Measurements from ENCODE around the gene UNC79. TPM values are rescaled to one million over a fixed set of nuclear protein-coding genes. Genes with fewer than 3 reads are reported as not detected.

UNC79 gene
- total RNA-seq, 4 donors from 2014 or later, result not detected

DNA sequence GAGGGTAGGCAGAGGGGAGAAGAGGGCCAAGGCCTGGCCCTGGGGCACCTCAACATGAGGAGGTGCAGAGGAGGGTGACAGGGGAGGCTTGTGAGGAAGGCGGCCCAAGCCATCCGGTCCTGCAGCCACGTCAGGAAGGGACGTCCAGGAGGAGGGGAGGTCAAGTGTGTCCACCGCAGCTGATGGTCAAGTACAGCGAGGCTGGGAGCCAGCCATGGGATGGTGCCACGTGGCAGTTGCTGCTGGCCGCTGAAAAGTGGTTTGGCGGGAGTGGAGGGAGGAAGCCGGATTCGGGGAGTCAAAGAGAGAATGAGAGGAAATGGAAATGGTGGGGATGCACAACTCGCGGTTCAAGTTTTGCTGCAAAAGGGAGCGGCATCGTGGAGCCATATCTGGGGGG is 316.4 kb downstream of the UNC79 start:
- Histone ChIP-seq H3K4me1 (no peaks in the 10 kb centered on the region), H3K4me3 (no peak overlapping the region), H3K36me3 (no peaks in the 10 kb centered on the region), H3K9me3 (no peaks in the 10 kb centered on the region), H3K27me3 (no peaks in the 10 kb centered on the region), H3K27ac (no peak overlapping the region)
- no peak for DNase-seq
- TF ChIP-seq, protein P1, sequence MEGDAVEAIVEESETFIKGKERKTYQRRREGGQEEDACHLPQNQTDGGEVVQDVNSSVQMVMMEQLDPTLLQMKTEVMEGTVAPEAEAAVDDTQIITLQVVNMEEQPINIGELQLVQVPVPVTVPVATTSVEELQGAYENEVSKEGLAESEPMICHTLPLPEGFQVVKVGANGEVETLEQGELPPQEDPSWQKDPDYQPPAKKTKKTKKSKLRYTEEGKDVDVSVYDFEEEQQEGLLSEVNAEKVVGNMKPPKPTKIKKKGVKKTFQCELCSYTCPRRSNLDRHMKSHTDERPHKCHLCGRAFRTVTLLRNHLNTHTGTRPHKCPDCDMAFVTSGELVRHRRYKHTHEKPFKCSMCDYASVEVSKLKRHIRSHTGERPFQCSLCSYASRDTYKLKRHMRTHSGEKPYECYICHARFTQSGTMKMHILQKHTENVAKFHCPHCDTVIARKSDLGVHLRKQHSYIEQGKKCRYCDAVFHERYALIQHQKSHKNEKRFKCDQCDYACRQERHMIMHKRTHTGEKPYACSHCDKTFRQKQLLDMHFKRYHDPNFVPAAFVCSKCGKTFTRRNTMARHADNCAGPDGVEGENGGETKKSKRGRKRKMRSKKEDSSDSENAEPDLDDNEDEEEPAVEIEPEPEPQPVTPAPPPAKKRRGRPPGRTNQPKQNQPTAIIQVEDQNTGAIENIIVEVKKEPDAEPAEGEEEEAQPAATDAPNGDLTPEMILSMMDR (IDR thresholded peaks at IDR 0.05), result no peak
- TF ChIP-seq POLR2A (IDR thresholded peaks at IDR 0.05), result no peak

DNA sequence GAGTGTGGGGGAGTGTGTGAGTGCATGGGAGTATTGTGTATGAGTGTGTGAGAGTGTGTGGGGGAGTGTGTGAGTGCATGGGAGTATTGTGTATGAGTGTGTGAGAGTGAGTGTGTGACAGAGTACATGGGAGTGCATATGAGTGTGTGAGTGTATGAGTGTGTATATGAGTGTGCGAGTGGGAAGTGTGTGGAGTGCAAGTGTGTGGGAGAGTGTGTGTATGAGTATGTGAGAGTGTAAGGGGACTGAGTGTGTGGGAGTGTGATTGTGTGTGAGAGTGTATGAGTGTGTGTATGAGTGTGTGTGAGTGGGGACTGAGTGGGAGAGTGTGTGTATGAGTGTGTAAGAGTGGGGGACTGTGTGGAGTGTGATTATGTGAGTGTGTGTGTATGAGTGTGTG is 316.8 kb downstream of the UNC79 start:
- no peak for TF ChIP-seq POLR2A (IDR thresholded peaks at IDR 0.05)
- TF ChIP-seq, protein P1 (IDR thresholded peaks at IDR 0.05), result no peak
- no peaks in the 10 kb centered on the region for H3K27me3 ChIP-seq
- H3K9me3 ChIP-seq, result no peaks in the 10 kb centered on the region
- DNase-seq, result no peak
- H3K27ac ChIP-seq, result no peak overlapping the region
- no peaks in the 10 kb centered on the region for H3K36me3 ChIP-seq
- no peaks in the 10 kb centered on the region for H3K4me1 ChIP-seq
- H3K4me3 ChIP-seq, result no peak overlapping the region

DNA sequence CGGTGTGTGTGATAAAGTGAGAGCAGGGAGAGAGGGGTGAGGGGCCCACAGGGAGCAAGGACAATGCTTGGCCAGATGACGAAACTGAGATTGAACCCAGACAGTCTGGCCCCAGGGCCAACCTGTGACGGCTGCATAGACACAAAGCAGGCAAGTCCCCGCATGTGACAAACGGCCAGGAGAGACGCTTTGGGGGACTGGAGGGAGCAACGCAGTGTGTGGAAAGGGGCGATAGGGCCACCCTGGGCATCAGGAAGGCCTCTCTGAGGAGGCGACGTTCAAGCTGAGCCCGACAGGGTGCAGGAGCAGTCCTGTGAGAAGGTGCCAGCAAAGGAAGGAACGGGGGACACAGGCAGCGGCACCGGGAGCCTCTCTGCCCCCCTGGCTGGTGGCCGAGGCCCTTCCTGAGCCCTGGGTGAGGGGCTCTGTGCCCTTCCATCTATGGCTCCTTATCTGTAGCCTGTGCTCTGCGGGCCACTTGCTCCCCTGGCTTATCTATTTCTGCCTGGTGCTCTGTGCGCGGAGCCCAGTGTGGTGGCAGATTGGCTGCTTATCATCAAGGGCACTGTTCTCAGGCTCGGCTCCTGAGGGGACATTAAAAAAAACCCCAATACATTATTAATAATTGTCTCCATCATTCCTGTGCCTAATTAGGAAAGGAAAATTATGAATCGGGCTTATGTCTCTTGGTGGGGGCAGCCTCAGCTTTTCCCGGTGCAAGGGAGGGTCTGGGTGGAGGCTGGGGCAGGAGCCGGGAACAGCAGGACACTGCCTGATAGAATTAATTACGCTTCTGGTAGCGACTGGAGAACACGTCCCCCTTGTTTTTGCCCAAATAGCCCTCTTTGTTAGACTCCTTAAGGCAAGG is 317.7 kb downstream of the UNC79 start:
- peaks cover 0 to 8% (median 0%) of the 10 kb centered on the region in 4 donors for H3K4me1 ChIP-seq
- no peaks in the 10 kb centered on the region for H3K27me3 ChIP-seq
- no peak overlapping the region for H3K4me3 ChIP-seq
- no peaks in the 10 kb centered on the region for H3K9me3 ChIP-seq
- no peak overlapping the region for H3K27ac ChIP-seq
- DNase-seq, result no peak
- TF ChIP-seq POLR2A (IDR thresholded peaks at IDR 0.05), result no peak
- TF ChIP-seq, protein P1 (IDR thresholded peaks at IDR 0.05), result no peak
- no peaks in the 10 kb centered on the region for H3K36me3 ChIP-seq

DNA sequence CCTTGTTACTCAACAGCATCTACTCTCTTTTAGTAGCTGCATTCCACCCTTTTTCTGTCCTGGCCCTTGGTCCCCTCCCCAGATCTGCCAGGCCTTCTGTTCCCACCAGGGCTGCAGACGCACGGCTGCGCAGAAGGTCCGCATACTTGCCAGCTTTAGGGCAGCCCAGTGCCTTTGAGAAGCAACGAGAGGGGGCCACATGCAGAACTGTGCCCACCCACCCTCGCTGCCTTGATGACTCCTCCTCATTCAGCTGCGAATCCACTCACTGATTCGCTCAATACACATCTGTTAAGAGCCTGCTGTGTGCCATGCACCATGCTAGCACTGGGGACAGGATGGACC is 318.3 kb downstream of the UNC79 start:
- no peaks in the 10 kb centered on the region for H3K9me3 ChIP-seq
- DNase-seq, result no peak
- H3K36me3 ChIP-seq, result no peaks in the 10 kb centered on the region
- H3K4me1 ChIP-seq, result peaks cover 0 to 11% (median 0%) of the 10 kb centered on the region in 4 donors
- H3K27ac ChIP-seq, result no peak overlapping the region
- no peaks in the 10 kb centered on the region for H3K27me3 ChIP-seq
- H3K4me3 ChIP-seq, result no peak overlapping the region
- TF ChIP-seq, protein P1 (IDR thresholded peaks at IDR 0.05), result no peak
- TF ChIP-seq POLR2A (IDR thresholded peaks at IDR 0.05), result no peak

DNA sequence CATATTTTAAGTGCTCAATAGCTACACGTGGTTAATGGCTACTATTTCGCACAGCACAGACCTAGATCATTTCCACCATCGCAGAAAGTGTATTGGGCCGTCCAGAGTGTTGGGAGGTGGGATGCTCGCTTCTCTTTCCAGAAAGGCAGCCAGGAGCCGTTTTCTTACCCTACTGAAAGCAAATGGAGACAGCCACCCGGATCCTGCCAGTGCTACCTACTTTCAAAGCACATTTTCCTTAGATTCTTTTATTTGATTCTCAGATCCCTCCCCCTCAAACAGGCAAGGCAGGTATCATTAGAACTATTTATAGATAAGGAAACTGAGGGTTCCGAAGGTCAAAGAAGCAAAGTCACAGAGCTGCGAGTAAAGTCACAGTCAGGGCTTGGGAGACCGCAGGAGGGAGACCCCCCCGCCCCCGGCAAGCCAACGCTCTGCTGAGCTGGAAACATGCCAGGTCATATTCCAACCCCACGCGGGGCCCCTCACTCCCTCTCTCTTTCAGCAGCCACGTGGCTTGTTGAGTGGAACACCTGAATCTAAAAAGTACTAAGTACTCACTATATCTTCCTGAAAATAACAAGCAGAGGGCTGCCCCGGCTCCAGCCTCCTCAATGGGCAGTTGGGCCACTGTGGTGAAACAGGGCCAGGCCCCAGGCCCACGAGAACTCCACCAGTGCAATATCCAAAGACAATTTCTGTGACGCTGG is 321.4 kb downstream of the UNC79 start:
- H3K27ac ChIP-seq, result no peak overlapping the region
- no peaks in the 10 kb centered on the region for H3K9me3 ChIP-seq
- peaks cover 0 to 11% (median 0%) of the 10 kb centered on the region in 4 donors for H3K4me1 ChIP-seq
- peak in 1 of 3 donors; percentile 32 for DNase-seq
- H3K27me3 ChIP-seq, result no peaks in the 10 kb centered on the region
- no peak for TF ChIP-seq POLR2A (IDR thresholded peaks at IDR 0.05)
- TF ChIP-seq, protein P1 (IDR thresholded peaks at IDR 0.05), result no peak
- H3K4me3 ChIP-seq, result no peak overlapping the region
- no peaks in the 10 kb centered on the region for H3K36me3 ChIP-seq

All from Peyer's patch (tissue), 4 donors.